SK-N-DZ (cell line): ENCODE results near the gene RBM28. TPM values are rescaled to one million over a fixed set of nuclear protein-coding genes. Genes with fewer than 3 reads are reported as not detected.
A peak's percentile ranks its signal among the peaks of the same experiment; 100 is the strongest.

Experiments used
- DNase-seq: peaks from one replicate; pipeline ENCODE4 v3.0.0-alpha.2; 2015; ENCODE audit warnings: low spot score
- polyA plus RNA-seq, 2 experiments: library from polyadenylated mRNA; depleted of rRNA; stranded (reverse); fragments of >200 nt; gene quantifications; 2 replicates each; pipeline ENCODE4 v1.2.3, GENCODE V29; 2014

The RBM28 gene, protein sequence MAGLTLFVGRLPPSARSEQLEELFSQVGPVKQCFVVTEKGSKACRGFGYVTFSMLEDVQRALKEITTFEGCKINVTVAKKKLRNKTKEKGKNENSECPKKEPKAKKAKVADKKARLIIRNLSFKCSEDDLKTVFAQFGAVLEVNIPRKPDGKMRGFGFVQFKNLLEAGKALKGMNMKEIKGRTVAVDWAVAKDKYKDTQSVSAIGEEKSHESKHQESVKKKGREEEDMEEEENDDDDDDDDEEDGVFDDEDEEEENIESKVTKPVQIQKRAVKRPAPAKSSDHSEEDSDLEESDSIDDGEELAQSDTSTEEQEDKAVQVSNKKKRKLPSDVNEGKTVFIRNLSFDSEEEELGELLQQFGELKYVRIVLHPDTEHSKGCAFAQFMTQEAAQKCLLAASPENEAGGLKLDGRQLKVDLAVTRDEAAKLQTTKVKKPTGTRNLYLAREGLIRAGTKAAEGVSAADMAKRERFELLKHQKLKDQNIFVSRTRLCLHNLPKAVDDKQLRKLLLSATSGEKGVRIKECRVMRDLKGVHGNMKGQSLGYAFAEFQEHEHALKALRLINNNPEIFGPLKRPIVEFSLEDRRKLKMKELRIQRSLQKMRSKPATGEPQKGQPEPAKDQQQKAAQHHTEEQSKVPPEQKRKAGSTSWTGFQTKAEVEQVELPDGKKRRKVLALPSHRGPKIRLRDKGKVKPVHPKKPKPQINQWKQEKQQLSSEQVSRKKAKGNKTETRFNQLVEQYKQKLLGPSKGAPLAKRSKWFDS
- 36.3 and 37.5 TPM in 2 replicates for polyA plus RNA-seq (2014; cell fraction: cytosol; rRNA removed)
- 86.9 and 180 TPM in 2 replicates for polyA plus RNA-seq (2014; cell fraction: nucleus; rRNA removed)

DNA sequence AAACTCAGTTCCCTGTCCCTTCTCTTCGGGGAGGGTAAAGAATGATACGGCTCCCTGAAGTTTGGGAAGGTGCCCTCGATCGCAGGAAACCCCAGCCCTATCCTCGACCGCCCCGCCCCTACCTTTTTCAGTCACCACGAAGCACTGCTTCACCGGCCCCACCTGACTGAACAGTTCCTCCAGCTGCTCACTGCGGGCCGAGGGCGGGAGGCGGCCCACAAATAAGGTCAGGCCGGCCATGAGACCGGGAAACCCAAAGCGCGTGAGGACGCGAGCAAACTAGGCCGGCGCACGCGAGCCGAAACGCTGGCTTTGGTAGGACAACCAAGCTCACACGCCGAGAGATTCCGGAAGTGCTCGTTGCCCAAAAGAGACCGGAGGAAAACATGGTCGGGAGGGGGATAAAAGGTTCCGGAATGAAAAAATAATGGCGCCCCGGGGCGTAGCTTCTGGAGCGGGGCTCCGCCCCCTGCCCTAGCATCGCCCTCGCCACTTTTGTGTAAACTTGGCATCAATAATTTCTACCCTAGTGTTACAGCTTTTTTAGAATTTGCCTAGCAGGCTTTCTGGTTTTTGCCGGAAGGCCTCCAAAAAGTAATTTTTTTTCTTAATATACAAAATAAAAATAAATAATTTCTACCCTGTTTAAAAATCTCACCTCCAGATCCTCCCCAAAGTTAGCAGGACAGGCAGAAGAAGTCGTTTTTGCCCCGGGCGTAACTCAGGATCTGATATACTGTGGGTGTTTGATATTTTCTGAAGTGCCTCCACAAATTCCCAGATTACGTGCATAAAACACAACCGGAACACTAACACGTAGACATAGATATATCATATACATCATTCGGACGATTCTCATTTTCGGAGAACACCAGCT lies at the start of gene RBM28:
RBM28 (minus strand) TSS at position 355 of the 877 bp plus-strand sequence; CDS start at position 240, 115 bp downstream.
- peak; percentile 93 for DNase-seq

- DNase-seq: no peak
Observed at GRCh38 chr7:128392446-128393327, 49.0 kb upstream of the RBM28 start.

DNA sequence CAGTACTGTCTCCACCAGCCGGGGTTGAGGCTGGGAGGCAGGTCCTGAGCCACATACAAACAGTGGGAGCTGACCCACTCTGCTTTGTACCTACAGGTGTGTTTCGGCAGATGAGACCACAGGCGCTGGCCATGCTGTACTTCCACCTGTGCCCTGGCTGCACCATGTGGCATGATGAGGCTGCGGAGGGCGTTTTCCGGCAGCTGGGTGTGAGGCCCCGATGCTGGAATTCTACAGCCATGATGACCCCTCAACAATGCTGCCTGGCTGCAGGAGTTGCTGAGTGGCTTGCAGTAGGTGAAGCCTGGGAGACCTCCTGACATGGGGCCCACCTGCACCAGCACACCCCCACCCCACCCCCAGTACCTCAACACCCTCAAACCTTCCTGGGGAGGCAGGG lies 48.1 kb upstream of the RBM28 start:
- DNase-seq: no peak

GRCh38 chr7:128390871-128391565 lies 47.3 kb upstream of the RBM28 start:
- DNase-seq: no peak

DNA sequence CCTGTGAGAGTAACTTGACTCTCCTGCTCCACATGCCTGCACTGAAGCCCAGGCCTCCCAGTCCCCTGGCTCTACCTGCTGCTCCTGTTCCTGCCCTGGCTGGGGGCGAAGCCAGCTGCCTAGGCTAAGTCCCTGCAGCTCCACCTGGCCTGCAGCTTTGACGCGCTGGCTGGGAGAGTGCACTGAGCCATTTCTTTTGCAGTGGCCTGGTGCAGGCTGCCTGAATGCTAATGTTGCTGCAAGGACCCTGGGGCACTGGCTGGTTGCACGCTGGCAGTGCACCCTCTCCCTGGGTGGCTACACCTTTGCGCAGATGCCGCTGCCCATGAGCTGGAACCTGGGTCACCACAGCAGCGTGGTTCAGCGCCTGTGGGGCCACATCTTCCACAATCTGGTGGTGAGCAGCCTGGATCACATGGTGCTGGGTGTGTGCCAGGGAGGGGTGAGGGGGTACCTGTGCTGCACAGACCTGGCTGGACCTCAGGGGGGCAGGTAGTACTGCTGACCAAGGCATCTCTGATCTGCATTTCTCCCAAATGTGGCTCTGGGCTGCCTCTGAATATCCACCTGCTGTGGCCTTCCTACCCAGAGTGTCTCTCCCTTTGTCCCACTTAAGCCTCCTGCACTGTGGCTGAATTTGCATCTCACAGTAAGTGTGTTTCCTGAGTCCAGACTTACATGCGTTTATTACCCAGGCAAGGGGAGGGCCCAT lies 46.1 kb upstream of the RBM28 start:
- no peak for DNase-seq

DNA sequence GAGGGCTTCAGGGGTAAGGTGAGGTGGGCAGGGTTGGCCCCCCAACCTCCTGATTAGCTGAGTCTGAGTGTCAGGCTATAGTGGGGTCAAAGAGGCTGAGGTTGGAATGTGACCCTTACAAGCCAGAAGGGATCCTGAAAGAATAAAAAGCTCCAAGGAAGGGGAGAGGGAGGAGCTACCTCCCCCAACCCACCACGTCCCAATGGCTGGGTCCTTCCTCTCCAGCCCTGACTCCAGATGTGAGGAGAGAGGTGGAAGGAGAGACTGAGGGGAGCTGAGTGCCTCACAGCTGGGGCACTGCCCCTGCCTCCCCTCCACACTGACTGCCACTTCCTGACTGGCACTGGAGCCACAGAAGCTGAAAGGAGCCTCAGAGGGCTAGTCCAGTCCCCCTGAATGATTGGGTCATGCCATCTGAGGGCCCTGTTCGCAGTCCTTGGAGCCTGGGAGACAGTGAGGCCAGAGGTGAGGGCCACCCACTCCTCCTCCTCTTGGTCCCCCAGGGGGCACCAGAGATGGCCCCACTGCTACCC lies 45.4 kb upstream of the RBM28 start:
- DNase-seq: no peak

- no peak for DNase-seq
Observed at GRCh38 chr7:128388145-128388485, 44.4 kb upstream of the RBM28 start.

GRCh38 chr7:128387216-128388144 lies 43.8 kb upstream of the RBM28 start:
- DNase-seq: peak; percentile 87

DNA sequence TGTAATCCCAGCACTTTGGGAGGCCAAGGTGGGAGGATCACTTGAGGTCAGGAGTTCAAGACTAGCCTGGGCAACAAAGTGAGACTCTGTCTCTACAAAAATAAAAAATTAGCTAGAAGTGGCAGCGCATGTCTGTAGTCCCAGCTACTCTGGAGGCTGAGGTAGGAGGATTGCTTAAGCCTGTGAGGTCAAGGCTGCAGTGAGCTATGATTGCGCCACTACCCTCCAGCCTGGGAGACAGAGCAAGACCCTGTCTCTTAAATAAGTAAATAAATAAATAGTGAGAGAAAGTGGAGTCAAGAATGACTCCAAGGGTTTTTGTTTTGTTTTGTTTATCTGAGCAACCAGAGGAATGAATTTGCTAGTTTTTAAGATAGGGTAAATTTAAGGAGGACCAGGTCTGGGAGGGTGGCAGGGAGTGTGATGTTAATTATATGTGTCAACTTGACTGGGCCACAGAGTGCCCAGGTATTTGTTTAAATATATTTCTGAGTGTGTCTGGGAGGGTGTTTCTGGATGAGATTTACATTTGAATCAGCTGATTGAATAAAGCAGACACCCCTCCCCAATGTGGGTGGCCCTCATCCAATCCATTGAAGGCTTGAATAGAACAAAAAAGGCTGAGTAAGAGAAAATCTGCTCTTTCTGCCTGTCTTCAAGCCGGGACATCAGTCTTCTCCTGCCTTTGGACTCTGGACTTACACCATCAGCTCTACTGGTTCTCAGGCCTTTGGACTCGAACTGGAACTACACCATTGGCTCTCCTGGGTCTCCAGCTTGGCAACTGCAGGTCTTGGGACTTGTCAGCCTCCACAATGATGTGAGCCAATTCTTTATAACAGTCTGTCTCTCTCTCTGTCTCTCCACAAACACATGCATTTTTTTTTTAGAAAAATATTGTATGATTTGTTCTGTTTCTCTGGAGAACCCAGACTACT lies 42.5 kb upstream of the RBM28 start:
- no peak for DNase-seq

DNA sequence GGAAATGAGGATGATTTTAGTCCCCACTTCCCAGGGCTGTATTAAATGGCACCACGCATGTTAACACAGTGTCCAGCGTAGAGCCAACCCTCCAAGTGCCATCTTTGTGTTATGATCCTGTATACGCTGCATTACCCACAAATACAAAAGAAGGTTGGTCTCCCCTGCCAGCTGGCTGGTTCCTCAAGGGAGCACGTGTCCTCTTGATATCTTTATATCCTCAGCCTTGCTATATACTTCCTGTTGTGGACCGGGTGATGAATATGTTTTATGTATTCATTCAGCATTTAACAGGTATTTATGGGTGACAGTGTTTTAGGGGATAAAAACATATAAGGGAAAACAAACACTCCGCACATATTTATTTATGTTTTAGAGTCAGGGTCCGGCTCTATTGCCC lies 41.0 kb upstream of the RBM28 start:
- no peak for DNase-seq

GRCh38 chr7:128383776-128384175 lies 40.1 kb upstream of the RBM28 start:
- no peak for DNase-seq

- DNase-seq: peak; percentile 58
Observed at GRCh38 chr7:128381161-128381821, 37.6 kb upstream of the RBM28 start.

DNA sequence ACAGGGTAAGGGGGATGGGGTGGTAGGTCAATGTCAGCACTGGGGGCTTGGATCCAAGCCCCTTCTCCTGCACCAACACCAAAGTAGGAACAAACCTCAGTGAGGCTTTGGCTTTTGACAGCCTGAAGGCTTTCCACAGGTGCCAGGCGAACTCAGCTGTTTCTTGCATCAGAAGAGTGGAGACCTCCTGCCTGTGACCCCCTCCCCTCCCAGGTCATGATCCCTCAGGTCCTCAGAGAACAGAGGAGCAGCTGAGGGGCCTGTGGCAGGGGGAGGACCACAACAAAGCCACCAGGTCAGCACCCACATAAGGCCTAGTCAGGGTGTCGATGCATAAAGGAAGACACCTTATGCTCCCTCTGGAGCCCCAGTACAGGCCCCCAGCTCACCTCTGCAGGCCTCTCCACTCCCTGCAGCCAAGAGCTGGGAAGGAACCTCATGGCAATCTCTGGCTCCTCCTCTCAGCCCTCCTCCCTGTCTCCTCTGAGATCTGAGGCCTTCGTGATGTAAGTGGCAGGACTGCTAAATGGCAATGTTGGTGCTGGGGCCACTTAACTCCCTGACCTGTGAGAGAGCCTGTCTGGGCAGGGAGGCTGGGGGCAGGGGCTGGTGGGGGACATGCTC lies 36.9 kb upstream of the RBM28 start:
- peak; percentile 68 for DNase-seq

GRCh38 chr7:128379900-128380479 lies 36.3 kb upstream of the RBM28 start:
- no peak for DNase-seq

GRCh38 chr7:128378637-128379036 lies 34.9 kb upstream of the RBM28 start:
- DNase-seq: no peak

DNA sequence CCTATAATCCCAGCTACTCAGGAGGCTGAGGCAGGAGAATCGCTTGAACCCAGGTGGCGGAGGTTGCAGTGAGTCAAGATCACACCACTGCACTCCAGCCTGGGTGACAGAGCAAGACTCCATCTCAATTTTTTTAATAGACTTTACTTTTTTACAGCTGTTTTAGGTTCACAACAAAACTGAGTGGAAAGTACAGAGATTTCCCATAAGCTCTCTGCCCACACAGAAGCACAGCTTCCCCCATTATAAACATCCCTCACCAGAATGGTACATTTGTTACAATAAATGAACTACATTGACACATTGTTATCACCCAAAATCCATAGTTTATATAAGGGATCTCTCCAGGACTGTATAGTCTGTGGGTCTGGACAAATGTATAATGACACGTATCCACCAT lies 32.4 kb upstream of the RBM28 start:
- DNase-seq: no peak
